GM18873 (cell line): Measurements from ENCODE around the gene C12orf60.

Experiments
- ATAC-seq: cut with Tn5 transposase; IDR thresholded peaks from one replicate; pipeline ENCODE4 v1.9.1; 2021; ENCODE audit warnings: mild to moderate bottlenecking, moderate library complexity, moderate number of reproducible peaks; ENCODE audit not compliant: unreplicated experiment, low FRiP score

C12orf60 gene

GRCh38 chr12:14833952-14834351 is 30.5 kb downstream of the C12orf60 start:
- ATAC-seq: no peak

- ATAC-seq: no peak
These were observed 31.0 kb downstream of the C12orf60 start for GRCh38 chr12:14834509-14834908.

- no peak for ATAC-seq
These were observed 33.1 kb downstream of the C12orf60 start for GRCh38 chr12:14836336-14837210.

- ATAC-seq: no peak
These were observed 35.8 kb downstream of the C12orf60 start for GRCh38 chr12:14839262-14839661.

GRCh38 chr12:14840616-14841015 is 37.1 kb downstream of the C12orf60 start:
- ATAC-seq: no peak

- no peak for ATAC-seq
These were observed 38.3 kb downstream of the C12orf60 start for GRCh38 chr12:14841761-14842160.

- no peak for ATAC-seq
These were observed 38.8 kb downstream of the C12orf60 start for GRCh38 chr12:14842315-14842714.

GRCh38 chr12:14843425-14843887 is 40.0 kb downstream of the C12orf60 start, which contains the start of gene ART4:
ART4 (minus strand) TSS chr12:14843526; CDS start chr12:14843113, 413 bp downstream.
- no peak for ATAC-seq

- no peak for ATAC-seq
These were observed 40.9 kb downstream of the C12orf60 start for GRCh38 chr12:14844401-14844800.

- ATAC-seq: no peak
These were observed 41.9 kb downstream of the C12orf60 start for GRCh38 chr12:14845350-14845750.

- no peak for ATAC-seq
These were observed 42.6 kb downstream of the C12orf60 start for GRCh38 chr12:14846042-14846587.

GRCh38 chr12:14846876-14847580 is 43.6 kb downstream of the C12orf60 start:
- no peak for ATAC-seq

GRCh38 chr12:14849661-14850060 is 46.2 kb downstream of the C12orf60 start:
- ATAC-seq: no peak

- ATAC-seq: peak; percentile 55
These were observed 47.6 kb downstream of the C12orf60 start for GRCh38 chr12:14850929-14851663.

- no peak for ATAC-seq
These were observed 49.4 kb downstream of the C12orf60 start for GRCh38 chr12:14852880-14853279.

GRCh38 chr12:14853961-14854360 is 50.5 kb downstream of the C12orf60 start:
- ATAC-seq: no peak

- no peak for ATAC-seq
These were observed 51.2 kb downstream of the C12orf60 start for GRCh38 chr12:14854586-14855183.

GRCh38 chr12:14858513-14858912 is 55.0 kb downstream of the C12orf60 start:
- ATAC-seq: no peak

GRCh38 chr12:14860490-14860889 is 57.0 kb downstream of the C12orf60 start:
- ATAC-seq: no peak

GRCh38 chr12:14868916-14869506 is 65.5 kb downstream of the C12orf60 start:
- no peak for ATAC-seq
